Endothelial cell of umbilical vein (primary cell): ENCODE results near the gene FAM184B. TPM values are rescaled to one million over a fixed set of nuclear protein-coding genes. Genes with fewer than 3 reads are reported as not detected.

ENCODE experiments used
- BruUV-seq: library from RNA; stranded (reverse); fragments of 400-500 nt; replicated peaks from 2 replicates; lab custom pipeline; 2021; lab: Mats Ljungman, UMichigan
- CTCF ChIA-PET: fragments of 300-600, 350-600 bp; sonication (Branson Sonifier 250); formaldehyde crosslinking; loops from one replicate; lab custom pipeline; 2021; ENCODE audit warnings: antibody characterized with exemption, inconsistent platforms; lab: Charles Lee
- POLR2A ChIA-PET: fragments of 300-600, 350-600 bp; sonication (Branson Sonifier 250); formaldehyde crosslinking; loops from one replicate; lab custom pipeline; 2021; ENCODE audit warnings: antibody characterized with exemption, inconsistent platforms; lab: Charles Lee
- DNase-seq: peaks from one replicate; pipeline ENCODE4 v3.0.0-alpha.2; 2011; ENCODE audit warnings: low read depth, low spot score
- FAIRE-seq: peaks from 2 replicates; lab custom pipeline; 2011; peaks lifted over from hg19 to GRCh38; lab: Jason Lieb, UNC
- H2AFZ ChIP-seq: 2 replicates; pipeline ENCODE4 v1.6.0; 2012; ENCODE audit warnings: low read depth, low read length, control low read depth, inconsistent platforms
- H3K27ac ChIP-seq: 2 replicates; pipeline ENCODE4 v1.5.1; 2011; ENCODE audit warnings: low read depth, mild to moderate bottlenecking, control low read depth, low read length, moderate library complexity; ENCODE audit not compliant: insufficient read depth
- H3K27me3 ChIP-seq, 2 experiments: 2 replicates each; pipeline versions ENCODE4 v1.6.0 to v1.6.1; 2011; ENCODE audit warnings: low read length in 2 of 2, mixed read lengths in 1 of 2; ENCODE audit not compliant: control insufficient read depth in 2 of 2, insufficient read depth in 2 of 2
- H3K36me3 ChIP-seq, 2 experiments: 2 replicates in 1 of 2; 3 replicates in 1 of 2; pipeline ENCODE4 v1.5.1; 2011; ENCODE audit warnings: low read length in 2 of 2, mild to moderate bottlenecking in 1 of 2, moderate library complexity in 1 of 2; ENCODE audit not compliant: control insufficient read depth in 2 of 2, insufficient read depth in 2 of 2; ENCODE audit errors: extremely low read depth in 1 of 2
- H3K4me1 ChIP-seq: 3 replicates; pipeline ENCODE4 v1.5.1; 2011; ENCODE audit warnings: mild to moderate bottlenecking, low read length; ENCODE audit not compliant: control insufficient read depth, insufficient read depth; ENCODE audit errors: extremely low read depth
- H3K4me2 ChIP-seq: 2 replicates; pipeline ENCODE4 v1.6.1; 2011; ENCODE audit warnings: low read length, control low read depth, mixed read lengths; ENCODE audit not compliant: insufficient read depth
- H3K4me3 ChIP-seq, 3 experiments: fragments of 200-600 bp in 1 of 3; sonication (generic), shearing (Covaris generic) in 1 of 3; replicated peaks in 1 of 3; 2 replicates each; pipeline ENCODE4 v1.5.1; 2011 to 2016; ENCODE audit warnings: control low read depth in 3 of 3, low read length in 3 of 3, mild to moderate bottlenecking in 2 of 3, inconsistent platforms in 1 of 3, low read depth in 1 of 3, moderate library complexity in 1 of 3; ENCODE audit not compliant: insufficient read depth in 1 of 3
- H3K79me2 ChIP-seq: 2 replicates; pipeline ENCODE4 v1.6.0; 2012; ENCODE audit warnings: low read length, inconsistent platforms; ENCODE audit not compliant: control insufficient read depth, insufficient read depth
- H3K9ac ChIP-seq: replicated peaks from 2 replicates; pipeline ENCODE3; 2011; ENCODE audit warnings: low read length, control low read depth; ENCODE audit not compliant: insufficient read depth; ENCODE audit errors: extremely low read depth
- H3K9me1 ChIP-seq: replicated peaks from 3 replicates; pipeline ENCODE4 v1.6.0; 2011; ENCODE audit warnings: mild to moderate bottlenecking, low read length; ENCODE audit not compliant: control insufficient read depth, insufficient read depth; ENCODE audit errors: extremely low read depth
- H3K9me3 ChIP-seq: replicated peaks from 2 replicates; pipeline ENCODE4 v1.5.1; 2012; ENCODE audit warnings: low read length, inconsistent platforms; ENCODE audit not compliant: control insufficient read depth, insufficient read depth
- H4K20me1 ChIP-seq: replicated peaks from 2 replicates; pipeline ENCODE3; 2011; ENCODE audit warnings: mild to moderate bottlenecking, low read length; ENCODE audit not compliant: control insufficient read depth, insufficient read depth; ENCODE audit errors: extremely low read depth
- CTCF ChIP-seq, 2 donors: IDR thresholded peaks; 1 replicate in 1 of 2; 2 replicates in 1 of 2; pipeline ENCODE4 v1.5.1; 2011; ENCODE audit warnings: low read length in 2 of 2, mild to moderate bottlenecking in 2 of 2, moderate library complexity in 2 of 2, control low read depth in 1 of 2, inconsistent platforms in 1 of 2, low read depth in 1 of 2; ENCODE audit not compliant: insufficient read depth in 1 of 2; ENCODE audit errors: extremely low read depth in 1 of 2
- EZH2 ChIP-seq: IDR thresholded peaks from 2 replicates; pipeline ENCODE4 v1.6.1; 2012; ENCODE audit warnings: borderline replicate concordance, low read depth, mild to moderate bottlenecking, moderate library complexity, low read length, inconsistent platforms; ENCODE audit not compliant: severe bottlenecking
- FOS ChIP-seq: IDR thresholded peaks from 2 replicates; pipeline ENCODE4 v1.6.1; 2011; ENCODE audit warnings: mild to moderate bottlenecking, low read length, moderate library complexity, borderline replicate concordance; ENCODE audit not compliant: insufficient read depth
- GATA2 ChIP-seq: IDR thresholded peaks from 2 replicates; pipeline ENCODE4 v1.7.0; 2011; ENCODE audit warnings: low read depth, mild to moderate bottlenecking, moderate library complexity, mixed read lengths, low read length; ENCODE audit not compliant: insufficient read length, insufficient read depth
- JUN ChIP-seq: IDR thresholded peaks from 2 replicates; pipeline ENCODE4 v1.6.1; 2011; ENCODE audit warnings: borderline replicate concordance, low read depth; ENCODE audit not compliant: insufficient read length, insufficient read depth
- MAX ChIP-seq: IDR thresholded peaks from 2 replicates; pipeline ENCODE4 v1.6.1; 2011; ENCODE audit not compliant: insufficient read depth, insufficient read length
- MYC ChIP-seq: IDR thresholded peaks from one replicate; pipeline ENCODE4 v1.6.1; 2011; ENCODE audit warnings: mild to moderate bottlenecking, low read depth, low read length
- POLR2A ChIP-seq: IDR thresholded peaks from 2 replicates; pipeline ENCODE4 v1.6.1; 2012; ENCODE audit warnings: low read depth, mild to moderate bottlenecking, control low read depth, low read length
- POLR2AphosphoS5 ChIP-seq: IDR thresholded peaks from 2 replicates; pipeline ENCODE4 v1.6.1; 2012; ENCODE audit warnings: low read depth, mild to moderate bottlenecking, control low read depth, low read length, moderate library complexity; ENCODE audit not compliant: insufficient read depth
- dilution Hi-C: fragments of 300-500 bp; cut with MboI; formaldehyde crosslinking; loops from one replicate; pipeline ENCODE4 v1.15.0; 2019; ENCODE audit warnings: low sequenced_read_pairs; ENCODE audit not compliant: extremely low pct_ligation_motif_present
- intact Hi-C: fragments of 100-400 bp; cut with micrococcal nuclease; formaldehyde crosslinking; loops from one replicate; pipeline ENCODE4 v1.10.0; 2022
- polyA plus RNA-seq, 4 experiments: library from polyadenylated mRNA; depleted of rRNA in 3 of 4; stranded (reverse) in 3 of 4; unstranded in 1 of 4; fragments of >200 nt; gene quantifications; 2 replicates each; pipeline versions ENCODE4 v1.2.1 to v1.2.3, GENCODE V29; 2011 to 2012; ENCODE audit warnings: missing spikeins in 1 of 4
- total RNA-seq: library from RNA; stranded (reverse); gene quantifications from 2 replicates; pipeline ENCODE4 v1.2.3, GENCODE V29; 2021

FAM184B gene
- total and polyA plus RNA-seq, 2 donors (not counting 3 experiments of a cell fraction or from before 2014, with no cell fraction given) = not detected

GRCh38 chr4:17682222-17682566 lies 99.2 kb downstream of the FAM184B start:
- no peaks in the 10 kb centered on the region for H4K20me1 ChIP-seq
- intact Hi-C loops = no loop called here
- TF ChIP-seq MYC = no peak
- no peak for TF ChIP-seq POLR2A
- no peak for TF ChIP-seq CTCF (IDR thresholded peaks at IDR 0.05; ENCODE audit: extremely low read depth in 1 of 2, insufficient read depth in 1 of 2, low read depth in 1 of 2, low read length in 2 of 2)
- no peak for TF ChIP-seq FOS
- TF ChIP-seq JUN = no peak
- TF ChIP-seq EZH2 = no peak
- no peak for TF ChIP-seq MAX
- TF ChIP-seq GATA2 = no peak
- no peak for TF ChIP-seq POLR2AphosphoS5
- H3K4me1 ChIP-seq = no peaks in the 10 kb centered on the region
- H3K9me1 ChIP-seq = no peaks in the 10 kb centered on the region
- H3K9me3 ChIP-seq = no peaks in the 10 kb centered on the region
- no peaks in the 10 kb centered on the region for H3K27me3 ChIP-seq
- no peak overlapping the region for H3K9ac ChIP-seq
- H2AFZ ChIP-seq = no peak overlapping the region
- ChIA-PET CTCF (no interaction called here), POLR2A (no interaction called here)
- FAIRE-seq (no peak), DNase-seq (no peak)
- H3K4me2 ChIP-seq = no peak overlapping the region
- H3K36me3 ChIP-seq = no peaks in the 10 kb centered on the region
- H3K79me2 ChIP-seq = no peaks in the 10 kb centered on the region
- H3K27ac ChIP-seq = no peak overlapping the region
- H3K4me3 ChIP-seq = no peak overlapping the region
- BruUV-seq = no TSS peak
- dilution Hi-C loops = no loop called here
